ENCODE results near the gene DOCK2.

Gene DOCK2

DNA sequence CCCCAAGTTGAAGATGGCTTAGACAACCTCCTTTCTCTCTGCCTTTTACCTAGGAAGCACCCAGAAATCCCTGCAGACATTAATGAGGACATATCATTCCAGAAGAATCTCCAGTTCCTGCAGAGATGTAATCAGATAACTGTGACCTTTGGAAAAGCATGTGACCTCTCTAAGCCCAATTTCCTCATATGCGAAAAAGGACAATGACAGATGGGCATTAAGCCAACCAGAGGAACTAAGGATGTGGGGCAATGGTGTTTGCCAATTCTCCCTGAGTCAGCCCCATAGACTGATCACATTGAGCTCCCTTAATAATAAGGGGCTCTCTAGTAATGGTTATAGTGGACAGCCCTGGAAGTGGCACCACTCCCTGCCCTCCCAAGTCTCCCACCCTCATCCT is 458.6 kb downstream of the DOCK2 start:
- in situ Hi-C loops (cut with MboI; ENCODE audit: low pct_unique_long_range_greater_than_20kb, low sequenced_read_pairs, unreplicated experiment): loop anchor here (10.0 kb wide), 1 partner anchor 89 kb away; no protein-coding TSS in a partner anchor
- DNase-seq (ENCODE audit: low spot score): no peak
- no peak for TF ChIP-seq CTCF (IDR thresholded peaks at IDR 0.05; ENCODE audit: extremely low read depth, insufficient read depth, missing control alignments)

- no peak for DNase-seq (ENCODE audit: low spot score)
- in situ Hi-C loops (cut with MboI; ENCODE audit: low pct_unique_long_range_greater_than_20kb, low sequenced_read_pairs, unreplicated experiment): loop anchor here (10.0 kb wide), 1 partner anchor 87 kb away; no protein-coding TSS in a partner anchor
Measured at GRCh38 chr5:170097934-170098333, 460.9 kb downstream of the DOCK2 start.

GRCh38 chr5:170100066-170100943 is 463.2 kb downstream of the DOCK2 start:
- peak; percentile 69 for DNase-seq (ENCODE audit: low spot score)
- TF ChIP-seq CTCF (IDR thresholded peaks at IDR 0.05; ENCODE audit: extremely low read depth, insufficient read depth, missing control alignments): peak; percentile 65
- in situ Hi-C loops (cut with MboI; ENCODE audit: low pct_unique_long_range_greater_than_20kb, low sequenced_read_pairs, unreplicated experiment): no loop called here

More at GRCh38 chr5:170097934-170098333, 460.9 kb downstream of the DOCK2 start:
- TF ChIP-seq CTCF (IDR thresholded peaks at IDR 0.05; ENCODE audit: extremely low read depth, insufficient read depth, missing control alignments): no peak

DNA sequence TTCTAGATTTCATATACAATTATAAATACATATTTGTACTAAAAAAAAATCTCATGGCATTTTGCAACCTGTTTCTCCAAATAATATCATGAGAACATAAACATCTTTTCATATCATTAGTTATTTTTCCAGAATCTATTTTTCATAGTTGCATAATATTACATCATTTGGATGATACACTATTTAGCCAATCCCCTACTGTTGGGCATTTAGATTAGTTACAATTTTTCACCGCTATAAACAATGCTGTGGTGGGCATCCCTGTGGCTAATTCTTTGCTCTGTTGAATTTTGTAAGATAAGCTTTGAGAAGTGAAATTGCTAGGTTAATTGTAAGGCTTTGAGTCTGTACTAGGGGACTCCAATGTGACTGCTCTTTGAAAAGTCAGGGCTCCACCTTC is 466.4 kb downstream of the DOCK2 start:
- TF ChIP-seq CTCF (IDR thresholded peaks at IDR 0.05; ENCODE audit: extremely low read depth, insufficient read depth, missing control alignments): no peak
- DNase-seq (ENCODE audit: low spot score): no peak
- in situ Hi-C loops (cut with MboI; ENCODE audit: low pct_unique_long_range_greater_than_20kb, low sequenced_read_pairs, unreplicated experiment): no loop called here

GRCh38 chr5:170104299-170104698 is 467.2 kb downstream of the DOCK2 start:
- no peak for DNase-seq (ENCODE audit: low spot score)
- in situ Hi-C loops (cut with MboI; ENCODE audit: low pct_unique_long_range_greater_than_20kb, low sequenced_read_pairs, unreplicated experiment): no loop called here

GRCh38 chr5:170104710-170105109 is 467.6 kb downstream of the DOCK2 start:
- in situ Hi-C loops (cut with MboI; ENCODE audit: low pct_unique_long_range_greater_than_20kb, low sequenced_read_pairs, unreplicated experiment): no loop called here
- DNase-seq (ENCODE audit: low spot score): no peak
- TF ChIP-seq CTCF (IDR thresholded peaks at IDR 0.05; ENCODE audit: extremely low read depth, insufficient read depth, missing control alignments): no peak

More at GRCh38 chr5:170104299-170104698, 467.2 kb downstream of the DOCK2 start:
- TF ChIP-seq CTCF (IDR thresholded peaks at IDR 0.05; ENCODE audit: extremely low read depth, insufficient read depth, missing control alignments): no peak

Measured in GM13977 (cell line).